Activated CD4-positive, CD25-positive, alpha-beta regulatory T cell treated with anti-CD3 and anti-CD28 coated beads, Interleukin-2, amount 50 U/mL, for 16 hours (primary cell): ENCODE data around the gene GBP2.
"Not testable (repeated sequence)": the region's sequence is repeated elsewhere in the genome, so short reads cannot be mapped to it uniquely, and the experiment has no call there.

ENCODE experiments used
- DNase-seq: peaks from one replicate; pipeline ENCODE4 v3.0.0-alpha.2; 2020; ENCODE audit warnings: low read depth, low spot score

GBP2 gene

GRCh38 chr1:89125913-89126580 is at the start of gene GBP2:
GBP2 (minus strand) TSS chr1:89126114; CDS start chr1:89121966, 4,148 bp downstream.
- no peak for DNase-seq

- DNase-seq, result no peak
These were observed 48.6 kb upstream of the GBP2 start for GRCh38 chr1:89174491-89174890.

GRCh38 chr1:89172468-89173143 is 46.7 kb upstream of the GBP2 start:
- DNase-seq, result no peak

GRCh38 chr1:89171067-89171438 is 45.1 kb upstream of the GBP2 start:
- DNase-seq, result no peak

GRCh38 chr1:89170170-89171066 is 44.5 kb upstream of the GBP2 start:
- no peak for DNase-seq

- DNase-seq, result no peak
These were observed 43.3 kb upstream of the GBP2 start for GRCh38 chr1:89169166-89169565.

GRCh38 chr1:89167590-89168230 is 41.8 kb upstream of the GBP2 start:
- no peak for DNase-seq

GRCh38 chr1:89166705-89167104 is 40.8 kb upstream of the GBP2 start:
- no peak for DNase-seq

- DNase-seq, result no peak
These were observed 39.9 kb upstream of the GBP2 start for GRCh38 chr1:89165811-89166210.

GRCh38 chr1:89151047-89151446 is 25.1 kb upstream of the GBP2 start:
- DNase-seq, result no peak

- DNase-seq, result no peak
These were observed 24.1 kb upstream of the GBP2 start for GRCh38 chr1:89149976-89150375.

- DNase-seq, result no peak
These were observed 23.3 kb upstream of the GBP2 start for GRCh38 chr1:89149229-89149628.

- no peak for DNase-seq
These were observed 22.1 kb upstream of the GBP2 start for GRCh38 chr1:89147678-89148658.

- no peak for DNase-seq
These were observed 20.8 kb upstream of the GBP2 start for GRCh38 chr1:89146721-89147120.

GRCh38 chr1:89143484-89143883 is 17.6 kb upstream of the GBP2 start:
- no peak for DNase-seq

- no peak for DNase-seq
These were observed 16.2 kb upstream of the GBP2 start for GRCh38 chr1:89142160-89142559.

GRCh38 chr1:89133747-89134146 is 7.8 kb upstream of the GBP2 start:
- no peak for DNase-seq

- DNase-seq, result no peak
These were observed 4.8 kb upstream of the GBP2 start for GRCh38 chr1:89130716-89131115.

- no peak for DNase-seq
These were observed 4.0 kb upstream of the GBP2 start for GRCh38 chr1:89129911-89130310.

GRCh38 chr1:89128003-89128458 is 2.1 kb upstream of the GBP2 start:
- DNase-seq, result not testable (repeated sequence)
